DOHH2 (cell line): ENCODE measurements around the gene MAML2.

Source experiments
- H3F3A ChIP-seq: fragments of 200-600 bp; sonication (generic), shearing (Covaris generic); 2 replicates; pipeline ENCODE4 v1.6.0; 2016; ENCODE audit warnings: antibody characterized with exemption, mild to moderate bottlenecking; ENCODE audit not compliant: control insufficient read depth, insufficient read depth
- H3K27ac ChIP-seq: fragments of 200-600 bp; sonication (generic); 2 replicates; pipeline ENCODE4 v1.5.1; 2014; ENCODE audit warnings: low read depth, mild to moderate bottlenecking, low read length, moderate library complexity
- H3K27me3 ChIP-seq: fragments of 200-600 bp; sonication (generic); 2 replicates; pipeline ENCODE4 v1.6.1; 2014; ENCODE audit warnings: mild to moderate bottlenecking, low read length, mixed read lengths; ENCODE audit not compliant: control insufficient read depth
- H3K36me3 ChIP-seq: fragments of 200-600 bp; sonication (generic); 2 replicates; pipeline ENCODE4 v1.6.1; 2014; ENCODE audit warnings: mild to moderate bottlenecking, low read length, moderate library complexity, mixed read lengths; ENCODE audit not compliant: control insufficient read depth
- H3K4me1 ChIP-seq: fragments of 200-600 bp; sonication (generic); 2 replicates; pipeline ENCODE4 v1.6.1; 2014; ENCODE audit warnings: mild to moderate bottlenecking, low read length, mixed read lengths; ENCODE audit not compliant: control insufficient read depth
- H3K4me2 ChIP-seq: fragments of 200-600 bp; sonication (generic); 2 replicates; pipeline ENCODE4 v1.6.0; 2014; ENCODE audit warnings: mild to moderate bottlenecking, low read length, moderate library complexity
- H3K4me3 ChIP-seq: fragments of 200-600 bp; sonication (generic); 2 replicates; pipeline ENCODE4 v1.5.1; 2014; ENCODE audit warnings: mild to moderate bottlenecking, low read length, mixed read lengths
- H3K79me2 ChIP-seq: fragments of 200-600 bp; sonication (generic); 2 replicates; pipeline ENCODE4 v1.6.1; 2014; ENCODE audit warnings: mild to moderate bottlenecking, low read length, mixed read lengths; ENCODE audit not compliant: control insufficient read depth
- H3K9me2 ChIP-seq: fragments of 200-600 bp; sonication (generic); replicated peaks from 2 replicates; pipeline ENCODE4 v1.6.1; 2014; ENCODE audit warnings: mild to moderate bottlenecking, low read length, mixed read lengths; ENCODE audit not compliant: control insufficient read depth
- H3K9me3 ChIP-seq: fragments of 200-600 bp; sonication (generic); 2 replicates; pipeline ENCODE4 v1.6.1; 2014; ENCODE audit warnings: antibody characterized with exemption, low read length, mixed read lengths; ENCODE audit not compliant: control insufficient read depth, insufficient read depth
- H4K20me1 ChIP-seq: fragments of 200-600 bp; sonication (generic); 2 replicates; pipeline ENCODE4 v1.6.0; 2014; ENCODE audit warnings: low read depth, mild to moderate bottlenecking, antibody characterized with exemption, low read length, moderate library complexity; ENCODE audit not compliant: control insufficient read depth, insufficient read depth
- CTCF ChIP-seq: fragments of 200-600 bp; sonication (generic); IDR thresholded peaks from one replicate; pipeline ENCODE4 v1.5.1; 2014; ENCODE audit warnings: antibody characterized with exemption, mild to moderate bottlenecking, low read depth, low read length; ENCODE audit not compliant: poor library complexity, severe bottlenecking
- EZH2phosphoT487 ChIP-seq: fragments of 200-600 bp; sonication (generic); IDR thresholded peaks from 2 replicates; pipeline ENCODE4 v1.6.1; 2017; ENCODE audit warnings: borderline replicate concordance, mild to moderate bottlenecking, antibody characterized with exemption, low read length, moderate library complexity, mixed read lengths

The MAML2 gene

GRCh38 chr11:96098511-96099241, 244.3 kb downstream of the MAML2 start:
- no peaks in the 10 kb centered on the region for H3K36me3 ChIP-seq
- H3K27me3 ChIP-seq = peaks cover 10% of the 10 kb centered on the region
- H3K79me2 ChIP-seq = no peaks in the 10 kb centered on the region
- no peaks in the 10 kb centered on the region for H3K9me3 ChIP-seq
- H3K4me3 ChIP-seq = no peak overlapping the region
- no peak overlapping the region for H3K27ac ChIP-seq
- no peaks in the 10 kb centered on the region for H3K4me1 ChIP-seq
- H3K9me2 ChIP-seq = no peaks in the 10 kb centered on the region
- H4K20me1 ChIP-seq = no peaks in the 10 kb centered on the region
- no peaks in the 10 kb centered on the region for H3F3A ChIP-seq
- H3K4me2 ChIP-seq = no peak overlapping the region
- TF ChIP-seq EZH2phosphoT487 = no peak
- no peak for TF ChIP-seq CTCF

- Histone ChIP-seq H3K4me3 (no peak overlapping the region), H3K36me3 (no peaks in the 10 kb centered on the region), H3K27me3 (peaks cover 10% of the 10 kb centered on the region), H3K9me3 (no peaks in the 10 kb centered on the region), H3F3A (no peaks in the 10 kb centered on the region), H3K9me2 (no peaks in the 10 kb centered on the region), H3K4me1 (no peaks in the 10 kb centered on the region), H4K20me1 (no peaks in the 10 kb centered on the region), H3K79me2 (no peaks in the 10 kb centered on the region), H3K27ac (no peak overlapping the region), H3K4me2 (no peak overlapping the region)
- TF ChIP-seq EZH2phosphoT487 = no peak
- TF ChIP-seq CTCF = no peak
Observed at GRCh38 chr11:96097844-96098421, 245.1 kb downstream of the MAML2 start.

- Histone ChIP-seq H3K27ac (no peak overlapping the region), H3K4me3 (no peak overlapping the region), H3K27me3 (peaks cover 10% of the 10 kb centered on the region), H3K4me1 (no peaks in the 10 kb centered on the region), H3K79me2 (no peaks in the 10 kb centered on the region), H3K9me3 (no peaks in the 10 kb centered on the region), H3K9me2 (no peaks in the 10 kb centered on the region), H3F3A (no peaks in the 10 kb centered on the region), H3K4me2 (no peak overlapping the region), H3K36me3 (no peaks in the 10 kb centered on the region), H4K20me1 (no peaks in the 10 kb centered on the region)
- TF ChIP-seq EZH2phosphoT487 (no peak), CTCF (no peak)
Observed at GRCh38 chr11:96096360-96096759, 246.6 kb downstream of the MAML2 start.
